Melanocyte of skin (primary cell): ENCODE measurements around the gene BMP8B. TPM values are rescaled to one million over a fixed set of nuclear protein-coding genes. Genes with fewer than 3 reads are reported as not detected.

Experiments
- small RNA-seq, 2 donors: library from RNA; depleted of rRNA; stranded (forward); fragments of <200 nt; gene quantifications; one replicate each; pipeline ENCODE3, GENCODE V24; 2012
- total RNA-seq, 2 donors: library from RNA; depleted of rRNA; stranded (reverse); fragments of >200 nt; gene quantifications; 2 replicates each; pipeline ENCODE4 v1.2.3, GENCODE V29; 2012

The BMP8B gene
- total RNA-seq: 1 to 10 TPM in 1 of 2 donors, under 1 TPM in 1; 0.33 to 1.0 TPM

GRCh38 chr1:39788758-39789570 is at the start of gene BMP8B:
BMP8B (minus strand) TSS chr1:39788865; CDS start chr1:39788485, 380 bp downstream.

GRCh38 chr1:39771022-39771532 is 17.6 kb downstream of the BMP8B start, which contains the start of gene OXCT2:
OXCT2 (minus strand) TSS chr1:39771348; CDS start chr1:39771255, 93 bp downstream.

GRCh38 chr1:39738622-39739366 is 49.9 kb downstream of the BMP8B start, which contains the start of gene PPIE:
PPIE (plus strand) TSS chr1:39738882; CDS start chr1:39738901, 19 bp downstream.

Small RNAs within 50 kb of the gene (small RNA-seq; reads per million reads assigned to genes)
- 0 reads per million in 2 donors for gene AL033527.1
- gene RNU7-121P: 0 reads per million in 2 donors

Other genes starting within 250 kb of the BMP8B start
- gene PABPC4, start 212.1 kb downstream of the BMP8B start, total RNA-seq: 100 to 1,000 TPM in 1 of 2 donors, 10 to 100 TPM in 1; 94.3 to 109 TPM
- under 1 TPM in 1 of 2 donors, not detected in 1; 0.33 TPM for gene HEYL, start 149.2 kb downstream of the BMP8B start, total RNA-seq
- not detected for gene NT5C1A, start 116.8 kb downstream of the BMP8B start, total RNA-seq
- gene HPCAL4, start 97.4 kb downstream of the BMP8B start, total RNA-seq: under 1 TPM; under 0.01 TPM
- 10 to 100 TPM; 30.3 to 36.0 TPM for gene PPIE, start 50.0 kb downstream of the BMP8B start, total RNA-seq
- under 1 TPM in 1 of 2 donors, not detected in 1; 0.69 TPM for gene OXCT2, start 17.5 kb downstream of the BMP8B start, total RNA-seq
- 10 to 100 TPM; 11.7 to 18.3 TPM for gene TRIT1, start 94.6 kb upstream of the BMP8B start, total RNA-seq
- gene MYCL, start 113.1 kb upstream of the BMP8B start, total RNA-seq: under 1 TPM; under 0.01 TPM
- 10 to 100 TPM in 1 of 2 donors, 1 to 10 TPM in 1; 7.9 to 11.3 TPM for gene MFSD2A, start 166.3 kb upstream of the BMP8B start, total RNA-seq